ENCODE results near the gene NOS1AP. TPM values are rescaled to one million over a fixed set of nuclear protein-coding genes. Genes with fewer than 3 reads are reported as not detected.
"Not testable (repeated sequence)": the region's sequence is repeated elsewhere in the genome, so short reads cannot be mapped to it uniquely, and the experiment has no call there.

The NOS1AP gene
- polyA plus RNA-seq (2013, experiment 1 of 2; ENCODE audit: insufficient read length), result 0.51 TPM
- 0.79 TPM for polyA plus RNA-seq (2013, experiment 2 of 2; ENCODE audit: insufficient read length)

GRCh38 chr1:162069334-162070093, at the start of gene NOS1AP:
Gene NOS1AP, plus strand, starts transcription at chr1:162069691. Its CDS starts 487 bp downstream, at chr1:162070178.
- peak; percentile 52 for DNase-seq

GRCh38 chr1:162020150-162020549, 49.3 kb upstream of the NOS1AP start:
- DNase-seq, result peak; percentile 36

- DNase-seq, result no peak
These were observed 48.4 kb upstream of the NOS1AP start for GRCh38 chr1:162021124-162021523.

- peak; percentile 17 for DNase-seq
These were observed 46.9 kb upstream of the NOS1AP start for GRCh38 chr1:162022626-162023025.

GRCh38 chr1:162023181-162023546, 46.3 kb upstream of the NOS1AP start:
- DNase-seq, result no peak

GRCh38 chr1:162023547-162024501, 45.7 kb upstream of the NOS1AP start, which contains the start of gene OLFML2B:
Gene OLFML2B, minus strand, starts transcription at chr1:162023869. Its CDS starts 439 bp downstream, at chr1:162023430.
- peak; percentile 91 for DNase-seq

- no peak for DNase-seq
These were observed 44.0 kb upstream of the NOS1AP start for GRCh38 chr1:162025541-162025940.

GRCh38 chr1:162026881-162027280, 42.6 kb upstream of the NOS1AP start:
- peak; percentile 35 for DNase-seq

GRCh38 chr1:162028726-162029125, 40.8 kb upstream of the NOS1AP start:
- DNase-seq, result no peak

GRCh38 chr1:162029157-162029556, 40.3 kb upstream of the NOS1AP start:
- no peak for DNase-seq

GRCh38 chr1:162030759-162031280, 38.7 kb upstream of the NOS1AP start:
- no peak for DNase-seq

GRCh38 chr1:162033428-162033827, 36.1 kb upstream of the NOS1AP start:
- DNase-seq, result no peak

- no peak for DNase-seq
These were observed 34.2 kb upstream of the NOS1AP start for GRCh38 chr1:162035241-162035640.

GRCh38 chr1:162036163-162036562, 33.3 kb upstream of the NOS1AP start:
- DNase-seq, result peak; percentile 45

GRCh38 chr1:162038624-162039023, 30.9 kb upstream of the NOS1AP start:
- no peak for DNase-seq

- no peak for DNase-seq
These were observed 29.5 kb upstream of the NOS1AP start for GRCh38 chr1:162040001-162040400.

GRCh38 chr1:162040657-162041056, 28.8 kb upstream of the NOS1AP start:
- DNase-seq, result peak; percentile 41

- no peak for DNase-seq
These were observed 27.1 kb upstream of the NOS1AP start for GRCh38 chr1:162042361-162042760.

GRCh38 chr1:162046921-162047320, 22.6 kb upstream of the NOS1AP start:
- DNase-seq, result no peak

GRCh38 chr1:162053949-162054348, 15.5 kb upstream of the NOS1AP start:
- not testable (repeated sequence) for DNase-seq

GRCh38 chr1:162055062-162055461, 14.4 kb upstream of the NOS1AP start:
- peak; percentile 77 for DNase-seq

- peak; percentile 71 for DNase-seq
These were observed 13.4 kb upstream of the NOS1AP start for GRCh38 chr1:162056043-162056442.

- DNase-seq, result no peak
These were observed 12.9 kb upstream of the NOS1AP start for GRCh38 chr1:162056579-162056978.
